IMR-90 (cell line): ENCODE results near the gene CREBL2. TPM values are rescaled to one million over a fixed set of nuclear protein-coding genes. Genes with fewer than 3 reads are reported as not detected.

Experiments used
- ATAC-seq: fragments of 200-7000 bp; cut with Tn5 transposase; 2 replicates; pipeline ENCODE4 v1.9.1; 2020; ENCODE audit warnings: low read depth, mild to moderate bottlenecking, moderate library complexity
- BruUV-seq: library from RNA; stranded (reverse); fragments of 400-500 nt; replicated peaks from 2 replicates; lab custom pipeline; 2021; lab: Mats Ljungman, UMichigan
- CTCF ChIA-PET: fragments of 300-600 bp; formaldehyde crosslinking; extraction: SDS; loops from one replicate; lab custom pipeline; 2021; ENCODE audit warnings: antibody characterized with exemption; lab: Yijun Ruan, JAX
- POLR2A ChIA-PET: fragments of 300-600 bp; sonication (Branson Sonifier 250); formaldehyde crosslinking; loops from one replicate; lab custom pipeline; 2022; ENCODE audit warnings: antibody characterized with exemption; ENCODE audit not compliant: unreplicated experiment; lab: Charles Lee
- DNase-seq: peaks from one replicate; pipeline ENCODE4 v3.0.0; 2013
- H2AFZ ChIP-seq: replicated peaks from 2 replicates; pipeline ENCODE3; 2013; ENCODE audit warnings: low read length, mild to moderate bottlenecking; ENCODE audit not compliant: poor library complexity
- H2AK5ac ChIP-seq: 2 replicates; pipeline ENCODE4 v1.6.1; 2013; ENCODE audit warnings: low read depth, low read length, inconsistent platforms
- H2AK9ac ChIP-seq: replicated peaks from 2 replicates; pipeline ENCODE3; 2013; ENCODE audit warnings: mild to moderate bottlenecking, low read depth, low read length, moderate library complexity; ENCODE audit not compliant: poor library complexity
- H2BK120ac ChIP-seq: 2 replicates; pipeline ENCODE4 v1.6.1; 2013; ENCODE audit warnings: low read depth, low read length, inconsistent platforms
- H2BK15ac ChIP-seq: 3 replicates; pipeline ENCODE4 v1.6.1; 2013; ENCODE audit warnings: low read depth, low read length, inconsistent platforms
- H2BK20ac ChIP-seq: 2 replicates; pipeline ENCODE4 v1.6.1; 2013; ENCODE audit warnings: low read depth, mild to moderate bottlenecking, inconsistent platforms, low read length, moderate library complexity
- H2BK5ac ChIP-seq: 2 replicates; pipeline ENCODE4 v1.6.1; 2013; ENCODE audit warnings: mild to moderate bottlenecking, low read depth, low read length, inconsistent platforms; ENCODE audit not compliant: poor library complexity, severe bottlenecking
- H3K14ac ChIP-seq: replicated peaks from 2 replicates; pipeline ENCODE4 v1.6.1; 2013; ENCODE audit warnings: low read depth, low read length, inconsistent platforms
- H3K18ac ChIP-seq: 2 replicates; pipeline ENCODE4 v1.6.1; 2013; ENCODE audit warnings: low read depth, low read length, control low read depth
- H3K23ac ChIP-seq: 2 replicates; pipeline ENCODE4 v1.6.1; 2013; ENCODE audit warnings: low read depth, low read length, inconsistent platforms
- H3K27ac ChIP-seq: 2 replicates; pipeline ENCODE4 v1.5.1; 2013; ENCODE audit warnings: mild to moderate bottlenecking, control low read depth, low read length; ENCODE audit not compliant: insufficient read depth
- H3K27me3 ChIP-seq: 2 replicates; pipeline ENCODE4 v1.6.1; 2013; ENCODE audit warnings: low read length; ENCODE audit not compliant: control insufficient read depth, insufficient read depth
- H3K36me3 ChIP-seq: 2 replicates; pipeline ENCODE4 v1.6.1; 2013; ENCODE audit warnings: low read length, mixed read lengths; ENCODE audit not compliant: control insufficient read depth, insufficient read depth
- H3K4ac ChIP-seq: 2 replicates; pipeline ENCODE4 v1.6.1; 2013; ENCODE audit warnings: low read depth, low read length, inconsistent platforms
- H3K4me1 ChIP-seq: 2 replicates; pipeline ENCODE4 v1.6.1; 2013; ENCODE audit warnings: low read length, mixed read lengths; ENCODE audit not compliant: control insufficient read depth, insufficient read depth
- H3K4me2 ChIP-seq: 2 replicates; pipeline ENCODE4 v1.6.1; 2013; ENCODE audit warnings: low read depth, mild to moderate bottlenecking, control low read depth, low read length, moderate library complexity
- H3K4me3 ChIP-seq: 2 replicates; pipeline ENCODE4 v1.5.1; 2013; ENCODE audit warnings: low read depth, mild to moderate bottlenecking, control low read depth, low read length, moderate library complexity; ENCODE audit not compliant: insufficient read depth
- H3K56ac ChIP-seq: 2 replicates; pipeline ENCODE4 v1.6.1; 2013; ENCODE audit warnings: low read length, inconsistent platforms; ENCODE audit not compliant: insufficient read depth; ENCODE audit errors: extremely low read depth
- H3K79me1 ChIP-seq, 2 experiments: 2 replicates each; pipeline ENCODE4 v1.6.1; 2013; ENCODE audit warnings: low read length in 2 of 2, inconsistent platforms in 1 of 2, low read depth in 1 of 2
- H3K9ac ChIP-seq: 2 replicates; pipeline ENCODE4 v1.6.1; 2013; ENCODE audit warnings: low read depth, low read length, control low read depth
- H3K9me1 ChIP-seq: 2 replicates; pipeline ENCODE4 v1.6.1; 2013; ENCODE audit warnings: low read length, inconsistent platforms; ENCODE audit not compliant: insufficient read depth
- H3K9me3 ChIP-seq: 2 replicates; pipeline ENCODE4 v1.6.1; 2013; ENCODE audit warnings: low read length; ENCODE audit not compliant: control insufficient read depth, insufficient read depth
- H4K20me1 ChIP-seq: 2 replicates; pipeline ENCODE4 v1.6.1; 2013; ENCODE audit warnings: low read length, inconsistent platforms; ENCODE audit not compliant: insufficient read depth
- H4K5ac ChIP-seq: 2 replicates; pipeline ENCODE4 v1.6.1; 2013; ENCODE audit warnings: mild to moderate bottlenecking, low read depth, low read length, control low read depth
- H4K8ac ChIP-seq, 2 experiments: 2 replicates each; pipeline ENCODE4 v1.6.1; 2013; ENCODE audit warnings: low read depth in 2 of 2, low read length in 2 of 2, control low read depth in 1 of 2, inconsistent platforms in 1 of 2
- H4K91ac ChIP-seq: 2 replicates; pipeline ENCODE4 v1.6.1; 2013; ENCODE audit warnings: low read depth, low read length, inconsistent platforms; ENCODE audit not compliant: insufficient read depth
- BHLHE40 ChIP-seq: fragments of 150-350 bp; IDR thresholded peaks from 2 replicates; pipeline ENCODE4 v1.6.1; 2016; ENCODE audit warnings: mild to moderate bottlenecking, low read depth, low read length
- CEBPB ChIP-seq: IDR thresholded peaks from 2 replicates; pipeline ENCODE4 v1.6.1; 2012; ENCODE audit warnings: low read depth, low read length, improper control_type of control experiment
- CHD1 ChIP-seq: IDR thresholded peaks from 2 replicates; pipeline ENCODE4 v1.6.1; 2012; ENCODE audit warnings: low read depth, low read length, improper control_type of control experiment
- FOS ChIP-seq: fragments of 150-350 bp; IDR thresholded peaks from 2 replicates; pipeline ENCODE4 v1.6.1; 2016; ENCODE audit warnings: low read depth, low read length
- MAFK ChIP-seq: IDR thresholded peaks from 2 replicates; pipeline ENCODE4 v1.6.1; 2012; ENCODE audit warnings: low read depth, low read length, improper control_type of control experiment
- MAZ ChIP-seq: IDR thresholded peaks from 2 replicates; pipeline ENCODE4 v1.6.1; 2012; ENCODE audit warnings: low read depth, mild to moderate bottlenecking, low read length, improper control_type of control experiment, moderate library complexity, borderline replicate concordance
- MXI1 ChIP-seq: IDR thresholded peaks from 2 replicates; pipeline ENCODE4 v1.6.1; 2012; ENCODE audit warnings: low read depth, mild to moderate bottlenecking, low read length, moderate library complexity, borderline replicate concordance
- NFE2L2 ChIP-seq: fragments of 150-350 bp; IDR thresholded peaks from 2 replicates; pipeline ENCODE4 v1.6.1; 2016; ENCODE audit warnings: low read depth, mild to moderate bottlenecking, low read length
- POLR2A ChIP-seq: IDR thresholded peaks from 2 replicates; pipeline ENCODE4 v1.6.1; 2012; ENCODE audit warnings: mild to moderate bottlenecking, low read depth, low read length
- RAD21 ChIP-seq: IDR thresholded peaks from 2 replicates; pipeline ENCODE4 v1.6.1; 2012; ENCODE audit warnings: low read length, improper control_type of control experiment
- RCOR1 ChIP-seq: IDR thresholded peaks from 2 replicates; pipeline ENCODE4 v1.6.1; 2012; ENCODE audit warnings: mild to moderate bottlenecking, low read length, improper control_type of control experiment; ENCODE audit not compliant: insufficient replicate concordance
- RFX5 ChIP-seq: IDR thresholded peaks from 2 replicates; pipeline ENCODE4 v1.8.0; 2012; ENCODE audit warnings: low read depth, mild to moderate bottlenecking, low read length, moderate library complexity
- SMC3 ChIP-seq: fragments of 150-350 bp; IDR thresholded peaks from 2 replicates; pipeline ENCODE4 v1.6.1; 2016; ENCODE audit warnings: low read depth, mild to moderate bottlenecking, antibody characterized with exemption, low read length, moderate library complexity
- WGBS, 2 experiments: methylation state at CpG; one replicate each; pipeline versions ENCODE4 v1.1.5 to v1.1.7; 2013; ENCODE audit warnings: missing lambda C conversion rate in 2 of 2; ENCODE audit not compliant: insufficient read length in 1 of 2; ENCODE audit errors: extremely low coverage in 2 of 2; 5-methylcytosine and 5-hydroxymethylcytosine counted together
- dilution Hi-C: fragments of 300-500 bp; cut with HindIII; formaldehyde crosslinking; loops from one replicate; pipeline ENCODE4 v1.14.3; 2018; ENCODE audit warnings: low sequenced_read_pairs; ENCODE audit not compliant: unreplicated experiment
- in situ Hi-C: fragments of 300-500 bp; cut with MboI; formaldehyde crosslinking; loops from 3 replicates; pipeline ENCODE4 v1.14.3; 2019; ENCODE audit warnings: low sequenced_read_pairs, inconsistent platforms, mixed read lengths
- intact Hi-C: fragments of 100-400 bp; cut with micrococcal nuclease; formaldehyde crosslinking; loops from 2 replicates; pipeline ENCODE4 v1.10.0; 2022
- polyA plus RNA-seq, 3 experiments: library from polyadenylated mRNA; depleted of rRNA; stranded (reverse); fragments of >200 nt; gene quantifications; 2 replicates each; pipeline ENCODE4 v1.2.3, GENCODE V29; 2012; ENCODE audit warnings: low replicate concordance in 1 of 3
- total RNA-seq: library from RNA; depleted of rRNA; stranded (reverse); fragments of >200 nt; gene quantifications from 2 replicates; pipeline ENCODE4 v1.2.3, GENCODE V29; 2012
- TF ChIP-seq, protein P1 (sequence below): fragments of 150-350 bp; IDR thresholded peaks from 2 replicates; pipeline ENCODE4 v1.6.1; 2016; ENCODE audit warnings: low read depth, mild to moderate bottlenecking, low read length, moderate library complexity, borderline replicate concordance
- TF ChIP-seq, protein P2 (sequence below): conservative IDR thresholded peaks from 2 replicates; pipeline ENCODE4 v1.5.1; 2012; ENCODE audit warnings: mild to moderate bottlenecking, low read depth, low read length, improper control_type of control experiment
- TF ChIP-seq, protein P3 (sequence below): fragments of 150-350 bp; IDR thresholded peaks from 2 replicates; pipeline ENCODE4 v1.6.1; 2017; ENCODE audit warnings: mild to moderate bottlenecking, antibody characterized with exemption, low read length, low read depth

CREBL2 gene
- total and polyA plus RNA-seq, 2 of the 4 experiments (the other 2 are of a cell fraction), result 11.5 to 19.0 TPM

DNA sequence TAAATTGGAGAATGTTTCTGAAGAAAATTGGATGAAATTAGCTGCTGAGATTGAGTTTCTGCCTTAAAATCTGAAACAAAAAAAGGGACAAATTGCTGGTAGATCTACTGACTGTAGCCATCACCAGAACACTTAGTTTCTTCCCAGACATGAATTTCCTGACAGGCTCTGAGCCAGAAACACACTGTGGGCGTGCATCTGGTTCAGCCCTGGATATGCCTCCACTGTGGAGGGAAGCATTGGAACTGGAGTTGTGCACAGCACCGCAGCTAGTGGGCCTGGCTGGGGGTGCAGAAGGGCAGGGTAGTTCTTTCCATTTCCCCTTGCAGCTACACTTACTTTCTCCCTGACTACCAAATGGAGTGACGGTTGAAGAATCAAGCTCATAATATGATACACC lies 31.2 kb downstream of the CREBL2 start:
- Histone ChIP-seq H3K18ac (no peak overlapping the region), H3K9me1 (peaks cover 6% of the 10 kb centered on the region), H3K9me3 (peaks cover 4% of the 10 kb centered on the region; the same call in 1 of the 2 replicates), H2BK5ac (no peak overlapping the region), H3K4ac (no peak overlapping the region), H3K23ac (no peak overlapping the region), H3K56ac (no peak overlapping the region), H3K4me1 (peaks cover 9% of the 10 kb centered on the region), H2AK5ac (0 out of 2 replicates have a peak overlapping the region, but pooled peaks have one; percentile 10), H2BK120ac (no peak overlapping the region), H2BK20ac (no peak overlapping the region), H2BK15ac (no peak overlapping the region), H4K8ac (no peak overlapping the region), H3K27me3 (no peaks in the 10 kb centered on the region), H3K9ac (no peak overlapping the region), H2AK9ac (no peak overlapping the region), H4K91ac (no peak overlapping the region), H3K36me3 (peaks cover 13% of the 10 kb centered on the region), H4K20me1 (no peaks in the 10 kb centered on the region), H3K14ac (no peak overlapping the region), H4K5ac (no peak overlapping the region), H3K79me1 (peaks cover 0 to 5% of the 10 kb centered on the region in 2 experiments; a peak in 1 of 4 replicates), H3K27ac (no peak overlapping the region), H2AFZ (no peak overlapping the region), H3K4me3 (no peak overlapping the region), H3K4me2 (no peak overlapping the region)
- in situ Hi-C loops (no loop called here), intact Hi-C loops (no loop called here), dilution Hi-C loops (no loop called here)
- BruUV-seq, result TSS peak; percentile 78
- ChIA-PET CTCF (no interaction called here), POLR2A (no interaction called here)
- TF ChIP-seq MXI1 (no peak), RFX5 (no peak), MAFK (no peak), FOS (no peak), SMC3 (no peak), POLR2A (no peak), NFE2L2 (no peak), RCOR1 (no peak), CHD1 (no peak), BHLHE40 (no peak), CEBPB (no peak), MAZ (no peak), RAD21 (no peak)
- TF ChIP-seq, protein P1, sequence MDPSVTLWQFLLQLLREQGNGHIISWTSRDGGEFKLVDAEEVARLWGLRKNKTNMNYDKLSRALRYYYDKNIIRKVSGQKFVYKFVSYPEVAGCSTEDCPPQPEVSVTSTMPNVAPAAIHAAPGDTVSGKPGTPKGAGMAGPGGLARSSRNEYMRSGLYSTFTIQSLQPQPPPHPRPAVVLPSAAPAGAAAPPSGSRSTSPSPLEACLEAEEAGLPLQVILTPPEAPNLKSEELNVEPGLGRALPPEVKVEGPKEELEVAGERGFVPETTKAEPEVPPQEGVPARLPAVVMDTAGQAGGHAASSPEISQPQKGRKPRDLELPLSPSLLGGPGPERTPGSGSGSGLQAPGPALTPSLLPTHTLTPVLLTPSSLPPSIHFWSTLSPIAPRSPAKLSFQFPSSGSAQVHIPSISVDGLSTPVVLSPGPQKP, result no peak
- TF ChIP-seq, protein P2, sequence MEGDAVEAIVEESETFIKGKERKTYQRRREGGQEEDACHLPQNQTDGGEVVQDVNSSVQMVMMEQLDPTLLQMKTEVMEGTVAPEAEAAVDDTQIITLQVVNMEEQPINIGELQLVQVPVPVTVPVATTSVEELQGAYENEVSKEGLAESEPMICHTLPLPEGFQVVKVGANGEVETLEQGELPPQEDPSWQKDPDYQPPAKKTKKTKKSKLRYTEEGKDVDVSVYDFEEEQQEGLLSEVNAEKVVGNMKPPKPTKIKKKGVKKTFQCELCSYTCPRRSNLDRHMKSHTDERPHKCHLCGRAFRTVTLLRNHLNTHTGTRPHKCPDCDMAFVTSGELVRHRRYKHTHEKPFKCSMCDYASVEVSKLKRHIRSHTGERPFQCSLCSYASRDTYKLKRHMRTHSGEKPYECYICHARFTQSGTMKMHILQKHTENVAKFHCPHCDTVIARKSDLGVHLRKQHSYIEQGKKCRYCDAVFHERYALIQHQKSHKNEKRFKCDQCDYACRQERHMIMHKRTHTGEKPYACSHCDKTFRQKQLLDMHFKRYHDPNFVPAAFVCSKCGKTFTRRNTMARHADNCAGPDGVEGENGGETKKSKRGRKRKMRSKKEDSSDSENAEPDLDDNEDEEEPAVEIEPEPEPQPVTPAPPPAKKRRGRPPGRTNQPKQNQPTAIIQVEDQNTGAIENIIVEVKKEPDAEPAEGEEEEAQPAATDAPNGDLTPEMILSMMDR, result no peak
- TF ChIP-seq, protein P3, sequence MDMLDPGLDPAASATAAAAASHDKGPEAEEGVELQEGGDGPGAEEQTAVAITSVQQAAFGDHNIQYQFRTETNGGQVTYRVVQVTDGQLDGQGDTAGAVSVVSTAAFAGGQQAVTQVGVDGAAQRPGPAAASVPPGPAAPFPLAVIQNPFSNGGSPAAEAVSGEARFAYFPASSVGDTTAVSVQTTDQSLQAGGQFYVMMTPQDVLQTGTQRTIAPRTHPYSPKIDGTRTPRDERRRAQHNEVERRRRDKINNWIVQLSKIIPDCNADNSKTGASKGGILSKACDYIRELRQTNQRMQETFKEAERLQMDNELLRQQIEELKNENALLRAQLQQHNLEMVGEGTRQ, result no peak
- no peak for ATAC-seq
- no peak for DNase-seq
- WGBS, 2 experiments, result no CpG with 5 or more reads among the region's 3 CpGs
